Glutamatergic neuron (in vitro differentiated cells): ENCODE results near the gene DTD1. TPM values are rescaled to one million over a fixed set of nuclear protein-coding genes. Genes with fewer than 3 reads are reported as not detected.

Experiments
- DNase-seq: peaks from one replicate; pipeline ENCODE4 v3.0.0; 2022
- H3K27ac Mint-ChIP-seq: one replicate; pipeline ENCODE4 v1.8.0; 2020; ENCODE audit warnings: mild to moderate bottlenecking, mixed read lengths, inconsistent platforms; ENCODE audit not compliant: unreplicated experiment
- H3K27me3 Mint-ChIP-seq: one replicate; pipeline ENCODE4 v1.8.0; 2020; ENCODE audit warnings: mild to moderate bottlenecking, moderate library complexity, mixed read lengths, inconsistent platforms; ENCODE audit not compliant: unreplicated experiment
- H3K36me3 Mint-ChIP-seq: one replicate; pipeline ENCODE4 v1.8.0; 2020; ENCODE audit warnings: mild to moderate bottlenecking, mixed read lengths, inconsistent platforms; ENCODE audit not compliant: unreplicated experiment
- H3K4me1 Mint-ChIP-seq: one replicate; pipeline ENCODE4 v1.8.0; 2020; ENCODE audit warnings: mild to moderate bottlenecking, low read depth, mixed read lengths, inconsistent platforms; ENCODE audit not compliant: unreplicated experiment
- H3K4me3 Mint-ChIP-seq: one replicate; pipeline ENCODE4 v1.8.0; 2020; ENCODE audit warnings: mild to moderate bottlenecking, mixed read lengths, inconsistent platforms; ENCODE audit not compliant: unreplicated experiment
- H3K9me3 Mint-ChIP-seq: one replicate; pipeline ENCODE4 v1.8.0; 2020; ENCODE audit warnings: mild to moderate bottlenecking, moderate library complexity, mixed read lengths, inconsistent platforms; ENCODE audit not compliant: unreplicated experiment
- CTCF ChIP-seq: fragments of 200-600 bp; sonication (generic); IDR thresholded peaks from one replicate; pipeline ENCODE4 v1.5.0; 2021; ENCODE audit not compliant: partially characterized antibody, unreplicated experiment
- total RNA-seq: library from RNA; stranded (reverse); fragmentation: NEBNext Ultra II Directional; extraction: Animal tissue kit (Norgen Biotek cat#: 25700); gene quantifications from one replicate; pipeline ENCODE4 v1.2.1, GENCODE V29; 2021; ENCODE audit not compliant: unreplicated experiment

DTD1 gene
- total RNA-seq, 1 donor from 2014 or later = 90.2 TPM

- Mint-ChIP-seq H3K9me3 (peaks cover under 1% of the 10 kb centered on the region), H3K27me3 (peaks cover under 1% of the 10 kb centered on the region), H3K4me1 (peaks cover 17% of the 10 kb centered on the region), H3K27ac (no peak overlapping the region), H3K36me3 (no peaks in the 10 kb centered on the region), H3K4me3 (no peak overlapping the region)
- TF ChIP-seq CTCF = no peak
- DNase-seq = no peak
These were observed 57.4 kb downstream of the DTD1 start for GRCh38 chr20:18645196-18645745.

- no peak for DNase-seq
- no peak for TF ChIP-seq CTCF
- H3K27me3 Mint-ChIP-seq = peaks cover 2% of the 10 kb centered on the region
- peaks cover 1% of the 10 kb centered on the region for H3K9me3 Mint-ChIP-seq
- H3K36me3 Mint-ChIP-seq = no peaks in the 10 kb centered on the region
- H3K4me1 Mint-ChIP-seq = peaks cover 23% of the 10 kb centered on the region
- H3K27ac Mint-ChIP-seq = no peak overlapping the region
- no peak overlapping the region for H3K4me3 Mint-ChIP-seq
These were observed 58.0 kb downstream of the DTD1 start for GRCh38 chr20:18645851-18646250.

GRCh38 chr20:18647777-18648176 lies 59.9 kb downstream of the DTD1 start:
- Mint-ChIP-seq H3K4me3 (no peak overlapping the region), H3K27me3 (peaks cover 2% of the 10 kb centered on the region), H3K36me3 (no peaks in the 10 kb centered on the region), H3K9me3 (peaks cover 1% of the 10 kb centered on the region), H3K4me1 (peaks cover 29% of the 10 kb centered on the region), H3K27ac (no peak overlapping the region)
- no peak for TF ChIP-seq CTCF
- DNase-seq = no peak

- peaks cover 1% of the 10 kb centered on the region for H3K9me3 Mint-ChIP-seq
These were observed 62.4 kb downstream of the DTD1 start for GRCh38 chr20:18650224-18650623.

More at GRCh38 chr20:18650224-18650623, 62.4 kb downstream of the DTD1 start:
- no peak overlapping the region for H3K27ac Mint-ChIP-seq
- H3K4me1 Mint-ChIP-seq = peaks cover 29% of the 10 kb centered on the region
- no peak for DNase-seq
- peaks cover 2% of the 10 kb centered on the region for H3K27me3 Mint-ChIP-seq
- H3K4me3 Mint-ChIP-seq = no peak overlapping the region
- no peaks in the 10 kb centered on the region for H3K36me3 Mint-ChIP-seq
- TF ChIP-seq CTCF = no peak
